ENCODE measurements around the gene DLG2. TPM values are rescaled to one million over a fixed set of nuclear protein-coding genes. Genes with fewer than 3 reads are reported as not detected.

DLG2 gene
- total and polyA plus RNA-seq, 4 donors: 0.30 to 5.5 (median 0.68) TPM

DNA sequence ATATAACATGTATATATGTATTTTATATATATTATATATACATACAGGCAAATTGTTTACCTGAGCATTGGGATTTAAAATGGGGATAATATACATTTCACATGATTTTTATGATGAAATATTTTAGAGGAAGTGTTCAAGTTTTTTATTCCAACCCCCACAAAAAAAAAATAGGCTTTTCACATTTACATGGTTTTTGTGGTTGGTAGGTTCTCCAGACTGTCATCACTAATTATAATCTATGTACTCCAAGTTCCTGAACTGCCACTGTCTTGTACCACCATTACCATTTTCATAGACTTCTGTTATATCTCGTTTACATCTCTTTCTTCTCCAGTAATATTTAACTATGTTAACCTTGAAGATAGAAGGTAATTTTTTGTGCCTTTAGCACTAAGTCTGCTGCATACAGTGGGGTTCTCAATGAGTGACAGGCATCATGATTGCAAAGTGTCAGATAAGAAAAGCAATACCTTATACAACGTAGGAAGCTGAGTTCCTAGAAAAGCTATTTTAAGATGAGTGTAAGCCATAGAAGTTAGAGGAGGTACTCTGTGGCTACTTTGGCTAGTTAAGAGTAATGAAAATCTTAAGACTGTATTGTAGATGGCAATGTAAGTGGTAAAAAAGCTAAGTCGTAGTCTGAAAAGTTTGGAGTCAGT, 25.8 kb upstream of the DLG2 start:
- TF ChIP-seq YY1 (IDR thresholded peaks at IDR 0.05) (no peak), NR2F2 (IDR thresholded peaks at IDR 0.05) (no peak), GABPA (IDR thresholded peaks at IDR 0.05 in 1 of 2, conservative IDR thresholded peaks at IDR 0.05 in 1 of 2) (no peak), JUND (IDR thresholded peaks at IDR 0.05) (no peak), FOXA2 (IDR thresholded peaks at IDR 0.05) (no peak)
- TF ChIP-seq, protein P1, sequence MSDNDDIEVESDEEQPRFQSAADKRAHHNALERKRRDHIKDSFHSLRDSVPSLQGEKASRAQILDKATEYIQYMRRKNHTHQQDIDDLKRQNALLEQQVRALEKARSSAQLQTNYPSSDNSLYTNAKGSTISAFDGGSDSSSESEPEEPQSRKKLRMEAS (IDR thresholded peaks at IDR 0.05): no peak
- TF ChIP-seq, protein P2, sequence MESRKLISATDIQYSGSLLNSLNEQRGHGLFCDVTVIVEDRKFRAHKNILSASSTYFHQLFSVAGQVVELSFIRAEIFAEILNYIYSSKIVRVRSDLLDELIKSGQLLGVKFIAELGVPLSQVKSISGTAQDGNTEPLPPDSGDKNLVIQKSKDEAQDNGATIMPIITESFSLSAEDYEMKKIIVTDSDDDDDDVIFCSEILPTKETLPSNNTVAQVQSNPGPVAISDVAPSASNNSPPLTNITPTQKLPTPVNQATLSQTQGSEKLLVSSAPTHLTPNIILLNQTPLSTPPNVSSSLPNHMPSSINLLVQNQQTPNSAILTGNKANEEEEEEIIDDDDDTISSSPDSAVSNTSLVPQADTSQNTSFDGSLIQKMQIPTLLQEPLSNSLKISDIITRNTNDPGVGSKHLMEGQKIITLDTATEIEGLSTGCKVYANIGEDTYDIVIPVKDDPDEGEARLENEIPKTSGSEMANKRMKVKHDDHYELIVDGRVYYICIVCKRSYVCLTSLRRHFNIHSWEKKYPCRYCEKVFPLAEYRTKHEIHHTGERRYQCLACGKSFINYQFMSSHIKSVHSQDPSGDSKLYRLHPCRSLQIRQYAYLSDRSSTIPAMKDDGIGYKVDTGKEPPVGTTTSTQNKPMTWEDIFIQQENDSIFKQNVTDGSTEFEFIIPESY (IDR thresholded peaks at IDR 0.05): no peak
- H3K27ac ChIP-seq (ENCODE audit: low read depth in 1 of 2, low read length in 2 of 2): no peak overlapping the region
- H3K9me3 ChIP-seq (ENCODE audit: control insufficient read depth in 4 of 4, low read length in 3 of 4): no peaks in the 10 kb centered on the region
- H3K9ac ChIP-seq (ENCODE audit: low read depth in 1 of 2, low read length in 2 of 2): no peak overlapping the region
- H3K27me3 ChIP-seq (ENCODE audit: control insufficient read depth in 4 of 4, insufficient read depth in 4 of 4, low read length in 3 of 4): no peaks in the 10 kb centered on the region
- H3K4me1 ChIP-seq (ENCODE audit: control insufficient read depth in 4 of 4, insufficient read depth in 4 of 4, low read length in 3 of 4): peaks cover 3 to 12% (median 8%) of the 10 kb centered on the region in 4 donors
- 75% methylated on average over 3 of the region's 3 CpGs for WGBS
- H3K4me3 ChIP-seq (ENCODE audit: low read depth in 1 of 3, low read length in 3 of 3): no peak overlapping the region
- H3K36me3 ChIP-seq (ENCODE audit: control insufficient read depth in 4 of 4, insufficient read depth in 3 of 4, low read depth in 1 of 4, low read length in 3 of 4): peaks cover 1 to 28% (median 9%) of the 10 kb centered on the region in 4 donors
- no peak for DNase-seq (ENCODE audit: low spot score)

DNA sequence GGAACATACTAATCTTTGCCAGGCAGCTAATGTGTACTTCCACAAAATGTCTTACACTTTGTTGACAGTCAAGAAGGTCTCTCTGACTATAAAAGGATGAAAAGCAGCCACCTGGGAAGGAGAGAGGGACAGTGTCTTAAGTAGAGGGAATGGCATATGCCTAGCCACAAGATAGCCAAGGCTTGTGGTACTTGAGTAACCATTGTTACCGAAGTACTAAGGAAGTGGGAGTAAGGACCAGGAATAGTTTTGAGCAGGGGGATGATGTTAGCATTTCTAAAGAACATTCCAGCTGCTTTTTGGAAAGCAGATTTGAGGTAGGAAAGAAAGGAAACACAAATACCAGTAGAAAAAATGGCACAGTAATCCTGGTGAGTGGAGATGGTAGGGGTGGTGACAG, 24.0 kb upstream of the DLG2 start:
- Histone ChIP-seq H3K4me1 (ENCODE audit: control insufficient read depth in 4 of 4, insufficient read depth in 4 of 4, low read length in 3 of 4) (peaks cover 7 to 18% (median 10%) of the 10 kb centered on the region in 4 donors), H3K27ac (ENCODE audit: low read depth in 1 of 2, low read length in 2 of 2) (no peak overlapping the region), H3K4me3 (ENCODE audit: low read depth in 1 of 3, low read length in 3 of 3) (no peak overlapping the region), H3K9ac (ENCODE audit: low read depth in 1 of 2, low read length in 2 of 2) (no peak overlapping the region), H3K36me3 (ENCODE audit: control insufficient read depth in 4 of 4, insufficient read depth in 3 of 4, low read depth in 1 of 4, low read length in 3 of 4) (peaks cover 0 to 16% (median under 1%) of the 10 kb centered on the region in 4 donors), H3K9me3 (ENCODE audit: control insufficient read depth in 4 of 4, low read length in 3 of 4) (no peaks in the 10 kb centered on the region), H3K27me3 (ENCODE audit: control insufficient read depth in 4 of 4, insufficient read depth in 4 of 4, low read length in 3 of 4) (no peaks in the 10 kb centered on the region)
- DNase-seq (ENCODE audit: low spot score): no peak
- TF ChIP-seq SP1 (IDR thresholded peaks at IDR 0.05): no peak
- TF ChIP-seq FOXA1 (IDR thresholded peaks at IDR 0.05): no peak
- TF ChIP-seq EGR1 (IDR thresholded peaks at IDR 0.05; ENCODE audit: low read depth in 2 of 2): no peak
- TF ChIP-seq RAD21 (IDR thresholded peaks at IDR 0.05): no peak
- TF ChIP-seq HNF4G (IDR thresholded peaks at IDR 0.05): no peak
- TF ChIP-seq JUND (IDR thresholded peaks at IDR 0.05): no peak
- no peak for TF ChIP-seq YY1 (IDR thresholded peaks at IDR 0.05)
- no peak for TF ChIP-seq HNF4A (conservative IDR thresholded peaks at IDR 0.05)
- TF ChIP-seq GABPA (IDR thresholded peaks at IDR 0.05 in 1 of 2, conservative IDR thresholded peaks at IDR 0.05 in 1 of 2): no peak
- TF ChIP-seq FOXA2 (IDR thresholded peaks at IDR 0.05): no peak
- TF ChIP-seq NR2F2 (IDR thresholded peaks at IDR 0.05): no peak
- no peak for TF ChIP-seq RXRA (IDR thresholded peaks at IDR 0.05)
- TF ChIP-seq, protein P2 (IDR thresholded peaks at IDR 0.05): no peak
- TF ChIP-seq, protein P3, sequence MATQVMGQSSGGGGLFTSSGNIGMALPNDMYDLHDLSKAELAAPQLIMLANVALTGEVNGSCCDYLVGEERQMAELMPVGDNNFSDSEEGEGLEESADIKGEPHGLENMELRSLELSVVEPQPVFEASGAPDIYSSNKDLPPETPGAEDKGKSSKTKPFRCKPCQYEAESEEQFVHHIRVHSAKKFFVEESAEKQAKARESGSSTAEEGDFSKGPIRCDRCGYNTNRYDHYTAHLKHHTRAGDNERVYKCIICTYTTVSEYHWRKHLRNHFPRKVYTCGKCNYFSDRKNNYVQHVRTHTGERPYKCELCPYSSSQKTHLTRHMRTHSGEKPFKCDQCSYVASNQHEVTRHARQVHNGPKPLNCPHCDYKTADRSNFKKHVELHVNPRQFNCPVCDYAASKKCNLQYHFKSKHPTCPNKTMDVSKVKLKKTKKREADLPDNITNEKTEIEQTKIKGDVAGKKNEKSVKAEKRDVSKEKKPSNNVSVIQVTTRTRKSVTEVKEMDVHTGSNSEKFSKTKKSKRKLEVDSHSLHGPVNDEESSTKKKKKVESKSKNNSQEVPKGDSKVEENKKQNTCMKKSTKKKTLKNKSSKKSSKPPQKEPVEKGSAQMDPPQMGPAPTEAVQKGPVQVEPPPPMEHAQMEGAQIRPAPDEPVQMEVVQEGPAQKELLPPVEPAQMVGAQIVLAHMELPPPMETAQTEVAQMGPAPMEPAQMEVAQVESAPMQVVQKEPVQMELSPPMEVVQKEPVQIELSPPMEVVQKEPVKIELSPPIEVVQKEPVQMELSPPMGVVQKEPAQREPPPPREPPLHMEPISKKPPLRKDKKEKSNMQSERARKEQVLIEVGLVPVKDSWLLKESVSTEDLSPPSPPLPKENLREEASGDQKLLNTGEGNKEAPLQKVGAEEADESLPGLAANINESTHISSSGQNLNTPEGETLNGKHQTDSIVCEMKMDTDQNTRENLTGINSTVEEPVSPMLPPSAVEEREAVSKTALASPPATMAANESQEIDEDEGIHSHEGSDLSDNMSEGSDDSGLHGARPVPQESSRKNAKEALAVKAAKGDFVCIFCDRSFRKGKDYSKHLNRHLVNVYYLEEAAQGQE (IDR thresholded peaks at IDR 0.05): no peak
- TF ChIP-seq, protein P1 (IDR thresholded peaks at IDR 0.05): no peak
- TF ChIP-seq, protein P4, sequence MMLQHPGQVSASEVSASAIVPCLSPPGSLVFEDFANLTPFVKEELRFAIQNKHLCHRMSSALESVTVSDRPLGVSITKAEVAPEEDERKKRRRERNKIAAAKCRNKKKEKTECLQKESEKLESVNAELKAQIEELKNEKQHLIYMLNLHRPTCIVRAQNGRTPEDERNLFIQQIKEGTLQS (IDR thresholded peaks at IDR 0.05): no peak
- TF ChIP-seq, protein P5, sequence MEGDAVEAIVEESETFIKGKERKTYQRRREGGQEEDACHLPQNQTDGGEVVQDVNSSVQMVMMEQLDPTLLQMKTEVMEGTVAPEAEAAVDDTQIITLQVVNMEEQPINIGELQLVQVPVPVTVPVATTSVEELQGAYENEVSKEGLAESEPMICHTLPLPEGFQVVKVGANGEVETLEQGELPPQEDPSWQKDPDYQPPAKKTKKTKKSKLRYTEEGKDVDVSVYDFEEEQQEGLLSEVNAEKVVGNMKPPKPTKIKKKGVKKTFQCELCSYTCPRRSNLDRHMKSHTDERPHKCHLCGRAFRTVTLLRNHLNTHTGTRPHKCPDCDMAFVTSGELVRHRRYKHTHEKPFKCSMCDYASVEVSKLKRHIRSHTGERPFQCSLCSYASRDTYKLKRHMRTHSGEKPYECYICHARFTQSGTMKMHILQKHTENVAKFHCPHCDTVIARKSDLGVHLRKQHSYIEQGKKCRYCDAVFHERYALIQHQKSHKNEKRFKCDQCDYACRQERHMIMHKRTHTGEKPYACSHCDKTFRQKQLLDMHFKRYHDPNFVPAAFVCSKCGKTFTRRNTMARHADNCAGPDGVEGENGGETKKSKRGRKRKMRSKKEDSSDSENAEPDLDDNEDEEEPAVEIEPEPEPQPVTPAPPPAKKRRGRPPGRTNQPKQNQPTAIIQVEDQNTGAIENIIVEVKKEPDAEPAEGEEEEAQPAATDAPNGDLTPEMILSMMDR (IDR thresholded peaks at IDR 0.05; ENCODE audit: low read depth, low read length, missing input control): no peak
- no peak for TF ChIP-seq TAF1 (conservative IDR thresholded peaks at IDR 0.05)
- WGBS: 91% methylated on average over 1 of the region's 1 CpG
